Fibroblast of skin of right quadriceps (primary cell): ENCODE measurements around the gene ICAM5.
"Not testable (repeated sequence)": the region's sequence is repeated elsewhere in the genome, so short reads cannot be mapped to it uniquely, and the experiment has no call there.

ENCODE experiments used
- DNase-seq: peaks from one replicate; pipeline ENCODE4 v3.0.0-alpha.2; 2013

The ICAM5 gene

DNA sequence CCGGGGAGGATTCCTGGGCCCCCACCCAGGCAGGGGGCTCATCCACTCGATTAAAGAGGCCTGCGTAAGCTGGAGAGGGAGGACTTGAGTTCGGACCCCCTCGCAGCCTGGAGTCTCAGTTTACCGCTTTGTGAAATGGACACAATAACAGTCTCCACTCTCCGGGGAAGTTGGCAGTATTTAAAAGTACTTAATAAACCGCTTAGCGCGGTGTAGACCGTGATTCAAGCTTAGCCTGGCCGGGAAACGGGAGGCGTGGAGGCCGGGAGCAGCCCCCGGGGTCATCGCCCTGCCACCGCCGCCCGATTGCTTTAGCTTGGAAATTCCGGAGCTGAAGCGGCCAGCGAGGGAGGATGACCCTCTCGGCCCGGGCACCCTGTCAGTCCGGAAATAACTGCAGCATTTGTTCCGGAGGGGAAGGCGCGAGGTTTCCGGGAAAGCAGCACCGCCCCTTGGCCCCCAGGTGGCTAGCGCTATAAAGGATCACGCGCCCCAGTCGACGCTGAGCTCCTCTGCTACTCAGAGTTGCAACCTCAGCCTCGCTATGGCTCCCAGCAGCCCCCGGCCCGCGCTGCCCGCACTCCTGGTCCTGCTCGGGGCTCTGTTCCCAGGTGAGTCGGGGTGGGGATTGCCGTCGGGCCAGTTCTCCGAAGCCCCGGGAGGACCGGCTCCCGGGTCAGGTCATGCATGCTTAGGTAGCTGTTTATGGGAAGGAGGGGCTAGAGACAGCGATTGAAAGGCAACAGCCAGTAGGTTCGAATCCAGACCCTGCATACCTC lies 18.9 kb upstream of the ICAM5 start, which contains the start of gene ICAM1:
Gene ICAM1 (plus strand): TSS at position 505 of the 779 bp plus-strand sequence. CDS start 40 bp downstream, at position 545.
- DNase-seq = no peak

DNA sequence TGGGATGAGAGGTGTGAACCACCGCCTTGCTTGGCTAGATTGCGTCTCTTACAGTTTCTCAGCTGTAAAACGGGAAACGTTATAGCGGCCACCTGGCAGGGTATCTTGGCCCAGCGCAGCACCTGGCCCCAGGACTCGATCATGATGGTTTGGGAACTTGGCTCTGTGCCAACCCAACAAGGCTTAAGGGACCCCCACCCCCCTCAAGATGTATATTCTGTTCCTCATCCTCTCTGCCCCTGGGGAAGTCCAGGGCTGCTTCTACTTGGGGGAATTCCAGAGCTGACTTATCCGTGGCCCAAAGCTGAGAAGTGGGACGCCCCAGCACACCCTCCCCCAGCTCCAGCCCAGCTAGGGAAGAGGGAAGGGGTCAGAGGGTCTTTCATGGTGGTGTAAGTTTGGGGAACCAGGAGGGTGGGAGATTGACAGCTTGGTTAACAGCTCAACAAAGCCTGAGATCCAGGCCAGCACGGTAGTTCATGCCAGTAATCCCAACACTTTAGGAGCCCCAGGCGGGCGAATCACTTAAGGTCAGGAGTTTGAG lies 18.1 kb upstream of the ICAM5 start:
- no peak for DNase-seq

GRCh38 chr19:10274589-10274988 lies 15.2 kb upstream of the ICAM5 start:
- DNase-seq = no peak

- DNase-seq = no peak
These were observed 11.8 kb upstream of the ICAM5 start for GRCh38 chr19:10277795-10278589.

DNA sequence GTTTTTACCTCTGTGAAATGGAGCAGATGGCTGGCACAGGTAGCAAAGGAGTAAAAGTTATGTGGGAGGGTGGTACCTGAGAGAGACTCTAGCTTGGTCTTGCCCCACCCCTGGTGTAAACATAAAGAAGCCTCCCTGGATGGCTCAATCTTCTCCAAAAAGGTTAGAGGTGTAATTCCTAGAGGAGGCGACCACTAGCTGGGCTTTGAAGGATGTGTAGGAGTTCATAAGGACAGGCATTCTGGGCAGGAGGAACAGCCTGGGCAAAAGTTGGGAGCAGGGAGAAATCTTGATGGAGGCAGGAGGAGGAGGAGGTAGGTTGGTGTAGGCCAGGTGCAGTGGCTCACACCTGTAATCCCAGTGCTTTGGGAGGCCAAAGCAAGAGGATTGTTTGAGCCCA lies 10.8 kb upstream of the ICAM5 start:
- DNase-seq = no peak

GRCh38 chr19:10279737-10280442 lies 9.9 kb upstream of the ICAM5 start:
- no peak for DNase-seq

- not testable (repeated sequence) for DNase-seq
These were observed 7.7 kb upstream of the ICAM5 start for GRCh38 chr19:10282043-10282442.

GRCh38 chr19:10283301-10284064 lies 6.3 kb upstream of the ICAM5 start:
- no peak for DNase-seq

- DNase-seq = no peak
These were observed 5.4 kb upstream of the ICAM5 start for GRCh38 chr19:10284065-10284959.

DNA sequence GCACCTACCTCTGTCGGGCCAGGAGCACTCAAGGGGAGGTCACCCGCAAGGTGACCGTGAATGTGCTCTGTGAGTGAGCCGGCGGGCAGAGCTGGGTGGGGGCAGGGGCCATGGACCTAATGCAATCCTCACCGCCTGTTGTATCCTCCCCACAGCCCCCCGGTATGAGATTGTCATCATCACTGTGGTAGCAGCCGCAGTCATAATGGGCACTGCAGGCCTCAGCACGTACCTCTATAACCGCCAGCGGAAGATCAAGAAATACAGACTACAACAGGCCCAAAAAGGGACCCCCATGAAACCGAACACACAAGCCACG lies 4.8 kb upstream of the ICAM5 start:
- DNase-seq = no peak

DNA sequence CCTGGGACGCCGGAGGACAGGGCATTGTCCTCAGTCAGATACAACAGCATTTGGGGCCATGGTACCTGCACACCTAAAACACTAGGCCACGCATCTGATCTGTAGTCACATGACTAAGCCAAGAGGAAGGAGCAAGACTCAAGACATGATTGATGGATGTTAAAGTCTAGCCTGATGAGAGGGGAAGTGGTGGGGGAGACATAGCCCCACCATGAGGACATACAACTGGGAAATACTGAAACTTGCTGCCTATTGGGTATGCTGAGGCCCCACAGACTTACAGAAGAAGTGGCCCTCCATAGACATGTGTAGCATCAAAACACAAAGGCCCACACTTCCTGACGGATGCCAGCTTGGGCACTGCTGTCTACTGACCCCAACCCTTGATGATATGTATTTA lies 4.4 kb upstream of the ICAM5 start:
- no peak for DNase-seq

- no peak for DNase-seq
These were observed 2.7 kb upstream of the ICAM5 start, which contains the start of gene ICAM4 for GRCh38 chr19:10286803-10287737. TSS of gene ICAM4 (plus strand) at chr19:10286955. CDS start at chr19:10287013, 58 bp downstream.

- peak; percentile 57 for DNase-seq
These were observed 1.0 kb upstream of the ICAM5 start for GRCh38 chr19:10288662-10289166.

DNA sequence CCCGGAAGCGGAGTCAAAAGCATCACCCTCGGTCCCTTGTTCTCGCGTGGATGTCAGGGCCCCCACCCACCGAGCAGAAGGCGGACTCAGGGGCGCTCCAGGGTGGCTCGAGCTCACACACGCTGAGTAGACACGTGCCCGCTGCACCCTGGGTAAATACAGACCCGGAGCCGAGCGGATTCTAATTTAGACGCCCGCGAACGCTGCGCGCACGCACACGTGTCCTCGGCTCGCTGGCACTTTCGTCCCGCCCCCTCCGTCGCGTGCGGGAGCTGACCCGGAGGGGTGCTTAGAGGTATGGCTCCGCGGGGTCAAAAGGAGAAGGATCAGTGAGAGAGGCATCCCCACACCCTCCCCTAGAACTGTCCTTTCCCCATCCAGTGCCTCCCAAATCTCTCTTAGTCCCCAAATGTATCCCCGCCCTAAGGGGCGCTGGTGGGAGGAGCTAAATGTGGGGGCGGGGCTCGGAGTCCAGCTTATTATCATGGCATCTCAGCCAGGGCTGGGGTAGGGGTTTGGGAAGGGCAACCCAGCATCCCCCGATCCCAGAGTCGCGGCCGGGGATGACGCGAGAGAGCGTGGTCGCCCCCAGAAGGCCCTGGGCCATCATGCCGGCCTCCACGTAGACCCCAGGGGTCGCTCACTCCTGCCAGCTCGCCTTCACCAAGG lies 451 bp upstream of the ICAM5 start:
- peak; percentile 58 for DNase-seq

DNA sequence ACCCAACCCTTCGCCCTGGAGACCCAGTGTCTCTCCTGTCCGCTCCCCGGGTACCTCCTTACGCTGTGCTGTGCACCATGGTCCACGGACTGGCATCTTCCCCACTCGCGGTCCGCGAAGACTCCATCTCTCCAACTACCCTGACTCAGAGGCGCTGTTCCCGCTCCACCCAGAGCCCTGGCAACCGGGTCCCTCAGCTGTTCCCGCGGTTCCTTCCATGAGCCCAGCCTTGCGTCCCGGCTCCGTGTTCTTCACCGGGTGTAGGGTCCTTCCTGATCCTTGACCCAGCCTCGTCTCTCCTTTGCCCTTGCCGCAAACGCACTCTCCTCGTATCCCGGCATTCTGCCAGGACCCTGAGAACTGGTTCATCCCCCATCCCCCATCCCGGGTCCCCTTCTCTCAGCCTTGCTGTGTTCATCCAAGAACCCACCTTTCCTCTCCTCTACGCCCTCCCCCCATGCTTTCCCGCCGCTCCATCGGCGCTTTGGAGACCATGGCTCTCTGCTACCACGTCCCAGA lies 664 bp downstream of the ICAM5 start:
- DNase-seq = no peak

DNA sequence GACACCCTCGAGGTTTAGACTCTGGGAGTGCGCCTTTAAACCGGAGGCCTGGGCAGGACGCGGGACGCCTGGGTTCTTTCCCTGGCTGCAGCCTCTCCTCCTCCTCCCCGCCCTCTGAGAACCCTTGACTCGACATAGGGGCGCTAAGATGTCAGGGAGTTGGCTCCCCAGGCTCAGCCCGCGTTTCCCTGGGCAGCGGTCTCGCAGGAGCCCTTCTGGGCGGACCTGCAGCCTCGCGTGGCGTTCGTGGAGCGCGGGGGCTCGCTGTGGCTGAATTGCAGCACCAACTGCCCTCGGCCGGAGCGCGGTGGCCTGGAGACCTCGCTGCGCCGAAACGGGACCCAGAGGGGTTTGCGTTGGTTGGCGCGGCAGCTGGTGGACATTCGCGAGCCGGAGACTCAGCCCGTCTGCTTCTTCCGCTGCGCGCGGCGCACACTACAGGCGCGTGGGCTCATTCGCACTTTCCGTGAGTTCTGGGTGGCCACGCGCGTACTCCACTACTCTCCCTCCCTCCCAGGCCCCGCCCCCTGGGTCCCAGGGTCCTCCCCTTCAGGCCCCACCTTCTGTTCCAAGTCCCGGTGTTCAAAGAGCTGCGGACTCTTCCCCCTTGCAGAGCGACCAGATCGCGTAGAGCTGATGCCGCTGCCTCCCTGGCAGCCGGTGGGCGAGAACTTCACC lies 1.3 kb downstream of the ICAM5 start:
- no peak for DNase-seq

- no peak for DNase-seq
These were observed 1.9 kb downstream of the ICAM5 start for GRCh38 chr19:10291554-10292205.

DNA sequence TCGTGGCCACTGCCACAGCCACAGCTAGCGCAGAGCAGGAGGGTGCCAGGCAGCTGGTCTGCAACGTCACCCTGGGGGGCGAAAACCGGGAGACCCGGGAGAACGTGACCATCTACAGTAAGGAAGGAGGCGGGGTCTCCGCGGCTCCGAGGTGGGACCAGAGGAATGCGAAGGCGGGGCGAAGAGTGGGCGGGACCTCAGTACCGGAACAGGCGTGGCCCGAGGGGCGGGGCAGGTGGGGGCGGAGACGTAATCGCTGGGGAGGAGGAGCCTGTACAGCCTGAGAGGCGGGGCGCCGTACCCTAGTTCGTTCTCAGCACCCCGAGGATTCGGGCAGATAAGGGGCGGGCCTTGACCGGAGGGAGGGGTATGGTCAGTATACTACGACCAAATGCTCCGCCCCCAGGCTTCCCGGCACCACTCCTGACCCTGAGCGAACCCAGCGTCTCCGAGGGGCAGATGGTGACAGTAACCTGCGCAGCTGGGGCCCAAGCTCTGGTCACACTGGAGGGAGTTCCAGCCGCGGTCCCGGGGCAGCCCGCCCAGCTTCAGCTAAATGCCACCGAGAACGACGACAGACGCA lies 2.5 kb downstream of the ICAM5 start:
- DNase-seq = peak; percentile 76
